Upper lobe of left lung (tissue), 6 donors: Measurements from ENCODE around the gene DNAH9. TPM values are rescaled to one million over a fixed set of nuclear protein-coding genes. Genes with fewer than 3 reads are reported as not detected.

Source experiments
- ATAC-seq, 2 donors: fragments of 200-7000 bp; cut with Tn5 transposase; one replicate each; pipeline ENCODE4 v1.9.1; 2022; ENCODE audit warnings: mild to moderate bottlenecking in 2 of 2, moderate library complexity in 2 of 2; ENCODE audit not compliant: low FRiP score in 2 of 2
- DNase-seq, 2 donors: peaks; one replicate each; pipeline ENCODE4 v3.0.0-alpha.2; 2019 to 2020
- H3K27ac ChIP-seq, 4 donors: fragments of 200-600 bp; sonication (generic); one replicate each; pipeline ENCODE4 v1.5.1; 2016 to 2019
- H3K27me3 ChIP-seq, 4 donors: fragments of 200-600 bp; sonication (generic); one replicate each; pipeline ENCODE4 v1.5.1; 2017 to 2019
- H3K36me3 ChIP-seq, 4 donors: fragments of 200-600 bp; sonication (generic); one replicate each; pipeline ENCODE4 v1.5.1; 2016 to 2019
- H3K4me1 ChIP-seq, 4 donors: fragments of 200-600 bp; sonication (generic); one replicate each; pipeline ENCODE4 v1.5.1; 2018 to 2019
- H3K4me3 ChIP-seq, 4 donors: fragments of 200-600 bp; sonication (generic); one replicate each; pipeline ENCODE4 v1.5.1; 2017 to 2019; ENCODE audit warnings: mild to moderate bottlenecking in 2 of 4, moderate library complexity in 1 of 4
- H3K9me3 ChIP-seq, 4 donors: fragments of 200-600 bp; sonication (generic); one replicate each; pipeline ENCODE4 v1.5.1; 2018 to 2019
- CTCF ChIP-seq, 6 experiments: fragments of 450-650 bp in 4 of 6; fragments of 200-600 bp in 2 of 6; sonication (generic) in 2 of 6; IDR thresholded peaks; one replicate each; pipeline ENCODE4 v1.5.1; 2016 to 2019; ENCODE audit warnings: antibody characterized with exemption in 6 of 6
- EP300 ChIP-seq, 4 donors: sonication (generic); formaldehyde crosslinking; IDR thresholded peaks; one replicate each; pipeline ENCODE4 v1.5.1; 2017; ENCODE audit warnings: antibody characterized with exemption in 4 of 4, control low read depth in 2 of 4
- POLR2A ChIP-seq, 4 donors: fragments of 450-650 bp; IDR thresholded peaks; one replicate each; pipeline ENCODE4 v1.5.1; 2016 to 2017; ENCODE audit warnings: antibody characterized with exemption in 4 of 4, mild to moderate bottlenecking in 2 of 4
- POLR2AphosphoS5 ChIP-seq, 2 donors: sonication (generic); formaldehyde crosslinking; IDR thresholded peaks; one replicate each; pipeline ENCODE4 v1.5.1; 2017; ENCODE audit warnings: antibody characterized with exemption in 2 of 2
- WGBS, 2 donors: methylation state at CpG; one replicate each; pipeline ENCODE4 v1.1.5; 2017 to 2018; 5-methylcytosine and 5-hydroxymethylcytosine counted together
- total RNA-seq, 6 donors: library from RNA; depleted of rRNA in 4 of 6; stranded (reverse); fragments of >200 nt in 4 of 6; gene quantifications; one replicate each; pipeline versions ENCODE4 v1.1.0 to v1.2.1, GENCODE V29; 2016 to 2021
- donor health status: DM: no; HTN: no; CAD: no; lungs with moderate emphysema.
- donor health status: DM: no; HTN: yes; CAD: no; lungs with severe emphysema.

DNAH9 gene
- total RNA-seq, 6 donors from 2014 or later, result 0.92 to 42.6 (median 14.8) TPM

GRCh38 chr17:11739848-11740247 is 141.6 kb downstream of the DNAH9 start:
- no peaks in the 10 kb centered on the region for H3K27me3 ChIP-seq
- H3K4me3 ChIP-seq, result no peak overlapping the region
- H3K36me3 ChIP-seq, result no peaks in the 10 kb centered on the region
- TF ChIP-seq CTCF (IDR thresholded peaks at IDR 0.05) (no peak), EP300 (IDR thresholded peaks at IDR 0.05) (no peak), POLR2AphosphoS5 (IDR thresholded peaks at IDR 0.05) (no peak), POLR2A (IDR thresholded peaks at IDR 0.05) (no peak)
- no peaks in the 10 kb centered on the region for H3K4me1 ChIP-seq
- no peaks in the 10 kb centered on the region for H3K9me3 ChIP-seq
- DNase-seq (no peak), ATAC-seq (no peak)
- H3K27ac ChIP-seq, result no peak overlapping the region
- 44 to 56% methylated on average over 6 of the region's 6 CpGs for WGBS, 2 donors

- Histone ChIP-seq H3K9me3 (no peaks in the 10 kb centered on the region), H3K36me3 (no peaks in the 10 kb centered on the region), H3K27me3 (no peaks in the 10 kb centered on the region), H3K4me1 (no peaks in the 10 kb centered on the region), H3K4me3 (no peak overlapping the region), H3K27ac (no peak overlapping the region)
- no peak for DNase-seq
- WGBS, 2 donors, result 39 to 50% methylated on average over 4 of the region's 4 CpGs
- ATAC-seq, result peak in 1 of 2 donors; percentile 32
- TF ChIP-seq EP300 (IDR thresholded peaks at IDR 0.05) (no peak), POLR2AphosphoS5 (IDR thresholded peaks at IDR 0.05) (no peak), POLR2A (IDR thresholded peaks at IDR 0.05) (no peak), CTCF (IDR thresholded peaks at IDR 0.05) (no peak)
Measured at GRCh38 chr17:11742886-11743285, 144.6 kb downstream of the DNAH9 start.

- Histone ChIP-seq H3K9me3 (no peaks in the 10 kb centered on the region), H3K36me3 (no peaks in the 10 kb centered on the region), H3K4me1 (no peaks in the 10 kb centered on the region), H3K4me3 (no peak overlapping the region), H3K27ac (no peak overlapping the region), H3K27me3 (no peaks in the 10 kb centered on the region)
- WGBS, 2 donors, result 89 to 90% methylated on average over 7 to 11 of the region's 11 CpGs
- ATAC-seq (no peak), DNase-seq (no peak)
- no peak for TF ChIP-seq EP300 (IDR thresholded peaks at IDR 0.05)
- no peak for TF ChIP-seq CTCF (IDR thresholded peaks at IDR 0.05)
- no peak for TF ChIP-seq POLR2AphosphoS5 (IDR thresholded peaks at IDR 0.05)
- TF ChIP-seq POLR2A (IDR thresholded peaks at IDR 0.05), result no peak
Measured at GRCh38 chr17:11744696-11745095, 146.4 kb downstream of the DNAH9 start.

- DNase-seq, result peak in 1 of 2 donors; percentile 25
- ATAC-seq, result no peak
- WGBS, 2 donors, result 85 to 94% methylated on average over 7 of the region's 7 CpGs
Measured at GRCh38 chr17:11747441-11747840, 149.2 kb downstream of the DNAH9 start.

More at GRCh38 chr17:11747441-11747840, 149.2 kb downstream of the DNAH9 start:
- Histone ChIP-seq H3K27me3 (no peaks in the 10 kb centered on the region), H3K4me1 (no peaks in the 10 kb centered on the region), H3K36me3 (no peaks in the 10 kb centered on the region), H3K9me3 (no peaks in the 10 kb centered on the region), H3K27ac (no peak overlapping the region), H3K4me3 (no peak overlapping the region)
- TF ChIP-seq POLR2AphosphoS5 (IDR thresholded peaks at IDR 0.05), result no peak
- no peak for TF ChIP-seq EP300 (IDR thresholded peaks at IDR 0.05)
- TF ChIP-seq CTCF (IDR thresholded peaks at IDR 0.05), result no peak
- TF ChIP-seq POLR2A (IDR thresholded peaks at IDR 0.05), result no peak
